ENCODE measurements around the gene MGAT5.

- TF ChIP-seq CTCF (IDR thresholded peaks at IDR 0.05) (no peak), EZH2 (IDR thresholded peaks at IDR 0.05) (no peak)
These were observed 207.6 kb downstream of the MGAT5 start for GRCh38 chr2:134461511-134461910.
